ENCODE measurements around the gene ZBTB47.

Gene ZBTB47

DNA sequence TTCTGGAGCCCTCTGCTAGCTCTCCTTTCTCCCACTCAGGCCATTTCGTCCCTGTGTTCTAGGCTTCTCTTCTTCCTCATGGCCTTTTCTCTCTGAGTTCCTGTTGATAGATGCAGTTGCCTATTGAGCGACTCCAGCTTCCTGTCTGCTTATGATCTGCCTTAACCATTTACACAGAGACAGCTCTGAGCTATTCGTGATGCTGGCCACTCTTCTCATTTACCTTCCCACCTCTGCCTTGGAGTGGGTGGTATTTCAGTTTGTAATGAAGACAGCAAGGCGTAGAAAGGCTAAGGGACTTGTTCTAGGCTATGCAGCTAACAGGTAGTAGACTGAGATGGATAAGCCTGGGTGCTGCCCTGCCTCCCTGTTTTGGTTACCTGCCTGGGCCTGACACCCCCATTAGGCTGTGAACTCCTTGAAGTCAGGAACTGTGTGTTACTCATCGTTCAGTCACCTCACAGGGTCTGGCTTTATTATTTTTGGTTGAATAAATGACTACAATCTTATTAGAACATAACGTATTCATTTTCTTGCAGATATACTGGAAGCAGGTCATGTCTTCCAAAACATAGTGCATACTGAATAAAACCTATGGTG lies 12.6 kb upstream of the ZBTB47 start:
- no peak for FAIRE-seq
- no peak for DNase-seq (ENCODE audit: insufficient read length, low spot score)
- TF ChIP-seq POLR2A (IDR thresholded peaks at IDR 0.05; ENCODE audit: low read depth, low read length), result no peak

DNA sequence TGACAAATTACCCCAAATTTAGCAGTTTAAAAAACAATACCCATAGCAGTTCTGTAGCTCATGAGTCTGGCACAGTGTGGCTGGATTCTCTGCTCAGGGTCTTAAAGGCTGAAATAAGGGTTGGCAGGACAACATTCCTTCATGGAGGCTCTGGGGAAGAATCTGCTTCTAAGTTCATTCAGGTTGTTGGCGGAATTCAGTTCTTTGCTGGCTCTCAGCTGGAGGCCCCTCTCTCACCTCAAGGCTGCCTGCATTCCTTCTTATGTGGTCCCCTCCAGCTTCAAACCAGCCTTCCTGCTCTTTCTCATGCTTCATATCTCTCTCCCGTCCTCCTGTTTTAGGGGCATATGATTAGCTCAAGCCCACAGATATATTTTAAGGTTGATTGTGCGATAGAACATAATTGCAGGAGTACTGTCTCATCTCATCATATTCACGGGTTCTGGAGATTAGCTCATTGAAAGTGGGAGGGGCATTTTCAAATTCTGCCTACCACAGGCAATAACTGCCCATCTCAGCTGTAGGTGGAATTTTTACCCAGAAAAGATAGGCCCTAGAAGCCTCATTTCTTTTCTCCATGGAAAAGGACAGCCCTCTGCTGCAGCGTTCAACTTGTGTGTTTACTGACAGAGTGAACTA lies 5.6 kb upstream of the ZBTB47 start:
- TF ChIP-seq POLR2A (IDR thresholded peaks at IDR 0.05; ENCODE audit: low read depth, low read length), result no peak
- FAIRE-seq (no peak), DNase-seq (ENCODE audit: insufficient read length, low spot score) (no peak)

DNA sequence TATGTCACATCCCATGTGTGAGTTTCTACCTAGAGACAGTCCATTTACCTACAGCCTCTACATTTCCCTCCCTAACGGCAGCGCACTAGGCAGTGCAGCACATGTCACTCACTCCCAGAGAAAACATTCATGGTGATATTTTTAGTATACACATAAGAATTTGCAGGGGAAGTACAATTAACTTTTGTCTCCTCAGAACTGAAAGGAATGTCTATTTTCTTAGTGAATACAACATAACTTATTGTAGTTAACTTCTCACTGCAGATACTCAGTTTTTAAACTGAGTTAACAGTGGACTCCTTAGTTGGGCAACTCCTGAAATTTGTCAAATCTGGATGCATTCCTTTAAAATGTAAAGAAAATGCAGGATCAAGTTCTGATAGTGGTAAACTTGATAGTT lies 4.5 kb upstream of the ZBTB47 start:
- FAIRE-seq (no peak), DNase-seq (ENCODE audit: insufficient read length, low spot score) (no peak)
- TF ChIP-seq POLR2A (IDR thresholded peaks at IDR 0.05; ENCODE audit: low read depth, low read length), result no peak

DNA sequence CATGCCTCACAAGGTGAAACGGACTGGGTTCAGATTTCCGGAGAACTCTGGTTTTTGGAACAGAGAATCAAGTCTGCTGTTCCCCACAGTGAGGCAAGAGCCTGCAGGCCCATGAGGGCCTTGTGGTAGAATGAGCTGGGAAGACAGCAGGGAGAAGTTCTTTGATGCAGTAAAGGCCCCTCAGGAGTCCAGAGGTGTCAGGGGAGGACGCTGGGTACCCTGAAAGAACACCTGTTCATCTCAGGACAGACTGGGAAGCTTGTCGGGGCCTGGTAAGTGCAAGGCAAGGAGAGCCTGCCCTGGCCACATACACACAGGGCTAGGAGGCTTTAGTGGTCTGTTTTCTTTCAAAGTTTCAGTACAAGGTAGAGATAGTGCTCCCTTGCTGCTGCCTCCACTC lies 3.7 kb upstream of the ZBTB47 start:
- FAIRE-seq (no peak), DNase-seq (ENCODE audit: insufficient read length, low spot score) (no peak)
- no peak for TF ChIP-seq POLR2A (IDR thresholded peaks at IDR 0.05; ENCODE audit: low read depth, low read length)

DNA sequence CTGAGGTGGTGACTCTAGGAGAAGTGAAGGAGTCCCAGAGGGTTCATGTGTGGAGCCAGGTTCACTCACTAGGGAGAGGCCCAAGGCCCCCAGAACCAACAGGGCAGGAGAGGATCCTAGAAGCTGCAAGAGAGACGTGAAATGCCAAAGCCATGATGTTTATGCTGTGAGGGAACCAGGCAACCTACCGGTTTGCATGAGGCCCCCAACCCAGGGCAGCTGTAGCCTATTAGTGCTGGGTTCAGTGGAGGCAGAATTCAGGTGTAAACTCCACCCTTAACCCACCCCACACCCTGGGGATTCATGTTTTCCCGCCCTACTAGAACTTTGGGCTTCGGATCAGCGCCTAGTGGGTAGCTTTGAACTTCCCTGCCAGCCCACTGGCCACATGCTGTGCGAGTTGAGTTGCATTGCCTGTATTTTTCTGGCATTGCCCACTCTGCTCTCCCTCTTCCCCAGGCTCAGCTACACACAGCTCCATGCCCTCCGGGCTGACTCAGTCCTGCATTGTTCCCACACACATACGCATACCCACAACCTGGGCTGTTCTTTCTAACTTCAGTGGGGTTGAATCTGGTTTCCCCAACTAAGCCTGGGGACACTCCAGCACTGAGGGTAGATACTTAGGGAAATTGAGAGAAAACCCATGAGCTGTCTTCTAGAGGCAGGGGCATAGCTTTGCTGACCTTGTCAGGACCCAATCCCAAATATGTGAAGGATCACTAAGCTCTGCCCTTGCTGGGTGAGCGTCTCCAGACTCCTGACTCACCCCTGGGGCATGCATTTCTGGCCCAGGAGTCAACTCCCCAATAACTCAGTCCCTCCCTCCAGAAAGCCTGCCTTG lies 2.0 kb upstream of the ZBTB47 start:
- peak; percentile 53 for FAIRE-seq
- peak; percentile 9; the same call in 1 of the 2 replicates for TF ChIP-seq POLR2A (IDR thresholded peaks at IDR 0.05; ENCODE audit: low read depth, low read length)
- peak; percentile 88 for DNase-seq (ENCODE audit: insufficient read length, low spot score)

DNA sequence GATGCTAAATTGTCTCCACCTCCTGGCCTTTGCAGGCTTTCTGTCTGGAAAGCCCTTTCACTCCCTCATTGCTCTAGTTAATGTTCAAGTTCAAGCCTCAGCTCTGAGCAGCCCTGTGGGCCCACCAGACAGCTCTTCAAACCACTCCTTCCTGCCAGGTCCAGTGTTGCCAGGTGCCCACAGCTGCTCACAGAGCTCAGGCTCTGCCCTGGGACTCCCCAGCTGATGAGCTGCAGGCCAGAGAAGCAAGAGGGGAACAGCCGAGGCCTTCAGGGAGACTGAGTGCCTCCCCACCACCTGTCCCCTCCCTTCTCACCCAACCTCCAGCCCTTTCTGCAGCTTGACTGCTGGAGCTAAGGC lies 1.3 kb upstream of the ZBTB47 start:
- no peak for DNase-seq (ENCODE audit: insufficient read length, low spot score)
- no peak for FAIRE-seq
- no peak for TF ChIP-seq POLR2A (IDR thresholded peaks at IDR 0.05; ENCODE audit: low read depth, low read length)

DNA sequence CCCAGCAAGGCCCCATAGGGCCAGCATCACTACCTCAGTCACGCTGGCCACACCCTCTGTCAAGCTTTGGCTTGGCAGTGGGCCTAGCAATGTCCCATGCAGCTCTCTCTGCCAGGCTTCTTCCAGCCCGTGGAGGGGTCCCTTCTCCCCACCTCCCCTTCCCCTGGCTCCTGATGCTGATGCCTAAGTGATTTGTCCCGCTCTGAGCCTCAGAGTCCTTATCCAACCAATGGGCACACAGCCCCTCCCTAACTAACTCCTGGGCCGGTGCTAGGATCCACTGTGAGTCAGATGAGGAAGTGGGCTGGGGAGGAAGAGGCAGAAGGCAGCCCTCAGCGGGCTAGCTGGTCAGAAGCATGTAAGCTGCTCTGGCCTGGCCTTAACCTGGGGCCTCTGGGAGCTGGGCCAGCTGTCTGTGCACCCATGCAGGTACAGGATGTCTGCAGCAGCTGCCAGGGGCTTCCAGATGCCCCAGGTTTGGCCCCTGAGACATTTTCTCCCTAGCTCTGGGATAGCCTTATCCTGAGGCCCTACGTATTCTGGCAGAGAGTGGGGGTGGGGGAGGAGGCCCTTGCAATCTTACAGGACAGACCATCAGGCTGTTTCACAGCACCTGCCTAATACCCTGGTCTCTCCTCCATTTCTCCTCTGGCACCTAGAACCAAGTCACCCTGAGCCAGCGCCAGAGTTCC lies 740 bp upstream of the ZBTB47 start:
- peak; percentile 91 for TF ChIP-seq POLR2A (IDR thresholded peaks at IDR 0.05; ENCODE audit: low read depth, low read length)
- DNase-seq (ENCODE audit: insufficient read length, low spot score) (peak; percentile 90), FAIRE-seq (peak; percentile 70)

DNA sequence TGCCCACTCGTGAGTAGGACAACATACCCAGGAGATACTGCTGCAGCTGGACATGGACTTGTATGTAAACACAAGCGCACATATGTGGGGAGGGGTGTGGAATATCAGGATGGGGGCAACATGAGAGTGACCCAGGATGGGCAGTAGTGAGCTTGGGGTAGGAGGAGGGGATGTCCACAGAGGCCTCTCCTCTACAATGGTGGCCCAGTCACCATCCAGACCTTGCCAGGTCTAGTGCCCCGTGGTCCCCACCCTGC lies 266 bp upstream of the ZBTB47 start:
- DNase-seq (ENCODE audit: insufficient read length, low spot score) (no peak), FAIRE-seq (no peak)
- TF ChIP-seq POLR2A (IDR thresholded peaks at IDR 0.05; ENCODE audit: low read depth, low read length), result no peak

DNA sequence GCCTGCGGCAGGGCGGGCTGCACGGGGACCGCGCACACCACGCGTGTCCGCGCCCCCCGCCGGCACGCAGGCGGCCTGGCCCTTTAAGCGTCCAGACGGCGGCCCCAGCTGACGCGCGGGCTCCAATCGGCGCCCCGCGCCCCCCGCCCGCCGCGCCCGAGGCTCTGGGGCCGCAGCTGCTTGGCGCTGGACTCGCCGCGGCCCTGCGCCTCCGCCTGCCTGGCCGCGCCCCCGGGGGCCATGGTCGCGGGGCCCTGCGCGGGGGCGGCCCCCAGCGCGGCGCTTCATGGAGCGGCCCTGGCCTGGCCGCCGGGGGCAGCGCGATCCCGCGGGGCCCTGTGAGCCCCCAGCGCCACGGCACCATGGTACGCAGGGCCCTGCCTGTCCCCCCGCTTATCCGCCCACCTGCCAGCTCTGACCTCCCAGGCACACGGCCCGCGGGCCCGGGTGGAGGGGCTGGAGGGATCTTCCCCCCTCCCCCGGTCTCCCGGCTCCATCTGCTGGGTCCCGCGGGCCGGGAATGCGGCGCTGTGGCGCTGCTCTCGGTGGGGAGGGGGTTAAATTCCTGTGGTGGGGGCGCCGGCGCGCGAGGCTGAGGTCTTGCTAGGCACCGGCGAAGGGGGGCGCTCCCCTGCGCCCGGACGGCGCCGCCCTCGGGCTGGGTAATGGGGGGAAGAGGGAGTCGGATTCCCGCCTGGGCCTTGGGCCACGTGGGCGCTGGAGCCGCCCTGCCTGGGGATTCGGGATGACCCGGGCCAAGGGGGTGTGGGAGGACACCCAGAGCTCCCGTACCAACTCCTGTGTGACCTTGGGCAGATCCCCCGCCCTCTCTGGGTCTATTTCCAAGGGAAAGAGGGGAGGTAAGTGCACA lies 1.1 kb downstream of the ZBTB47 start:
- TF ChIP-seq POLR2A (IDR thresholded peaks at IDR 0.05; ENCODE audit: low read depth, low read length), result peak; percentile 20; the same call in 1 of the 2 replicates
- FAIRE-seq (no peak), DNase-seq (ENCODE audit: insufficient read length, low spot score) (no peak)

DNA sequence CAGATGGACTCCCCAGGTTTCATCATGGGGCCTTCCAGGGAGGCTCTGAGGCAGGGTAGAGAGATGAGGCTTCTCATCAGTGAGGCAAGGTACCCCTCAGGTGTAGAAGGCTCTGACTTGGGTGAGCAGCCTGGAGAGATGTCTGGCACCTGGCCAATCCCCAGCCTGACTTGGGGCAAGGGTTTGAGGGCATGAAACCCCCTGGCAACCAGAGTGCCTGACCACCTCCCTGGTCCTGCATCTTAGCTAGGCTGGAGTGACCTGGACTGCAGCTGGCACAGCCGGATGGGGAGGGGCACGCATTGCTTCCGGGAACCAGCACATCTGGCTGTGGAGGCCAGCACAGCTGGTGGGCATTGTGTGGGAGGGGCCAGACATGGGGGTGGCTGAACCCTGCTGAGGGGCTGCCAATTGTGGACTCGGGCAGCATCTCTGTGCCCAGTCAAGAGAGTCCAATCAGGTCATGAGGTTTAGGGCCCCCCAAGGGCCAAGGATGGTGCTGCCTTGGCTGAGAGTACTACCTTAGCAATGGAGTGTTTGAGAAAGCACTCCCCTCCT lies 1.9 kb downstream of the ZBTB47 start:
- FAIRE-seq (no peak), DNase-seq (ENCODE audit: insufficient read length, low spot score) (no peak)
- no peak for TF ChIP-seq POLR2A (IDR thresholded peaks at IDR 0.05; ENCODE audit: low read depth, low read length)

DNA sequence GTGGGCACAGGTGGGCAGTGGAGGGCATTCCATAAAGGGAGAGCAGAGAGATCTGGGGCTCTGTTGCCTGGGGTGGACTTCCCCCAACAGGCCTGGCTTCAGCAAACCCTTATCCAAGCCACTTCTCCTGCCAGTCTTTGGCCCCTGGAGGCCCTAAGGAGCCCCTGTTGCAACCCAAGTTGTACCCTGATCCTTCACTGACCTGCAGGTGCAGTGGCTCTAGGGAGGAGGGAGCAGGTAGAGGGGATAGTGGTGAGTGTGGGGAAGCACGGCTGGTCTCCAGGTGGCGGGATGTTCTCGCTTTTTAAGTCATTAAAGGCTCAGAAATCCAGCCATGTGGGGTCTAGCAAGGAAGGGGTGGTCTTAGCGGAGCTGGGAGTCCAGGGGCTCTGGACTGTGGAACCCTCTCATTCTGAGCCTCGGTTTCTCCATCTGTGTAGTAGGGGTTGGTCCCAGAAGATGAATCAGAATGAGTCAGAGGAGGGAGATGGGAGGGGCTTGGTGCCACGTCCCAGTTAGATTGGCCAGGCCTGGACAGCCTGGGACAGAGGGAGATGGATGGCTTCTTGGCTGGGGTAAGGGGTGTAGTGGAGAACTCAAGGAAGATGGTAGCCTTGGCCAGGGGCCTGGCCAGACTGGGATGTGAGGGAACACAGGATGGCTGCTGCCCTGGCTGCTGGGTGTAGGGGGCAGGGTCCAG lies 2.6 kb downstream of the ZBTB47 start:
- DNase-seq (ENCODE audit: insufficient read length, low spot score) (no peak), FAIRE-seq (no peak)
- no peak for TF ChIP-seq POLR2A (IDR thresholded peaks at IDR 0.05; ENCODE audit: low read depth, low read length)

DNA sequence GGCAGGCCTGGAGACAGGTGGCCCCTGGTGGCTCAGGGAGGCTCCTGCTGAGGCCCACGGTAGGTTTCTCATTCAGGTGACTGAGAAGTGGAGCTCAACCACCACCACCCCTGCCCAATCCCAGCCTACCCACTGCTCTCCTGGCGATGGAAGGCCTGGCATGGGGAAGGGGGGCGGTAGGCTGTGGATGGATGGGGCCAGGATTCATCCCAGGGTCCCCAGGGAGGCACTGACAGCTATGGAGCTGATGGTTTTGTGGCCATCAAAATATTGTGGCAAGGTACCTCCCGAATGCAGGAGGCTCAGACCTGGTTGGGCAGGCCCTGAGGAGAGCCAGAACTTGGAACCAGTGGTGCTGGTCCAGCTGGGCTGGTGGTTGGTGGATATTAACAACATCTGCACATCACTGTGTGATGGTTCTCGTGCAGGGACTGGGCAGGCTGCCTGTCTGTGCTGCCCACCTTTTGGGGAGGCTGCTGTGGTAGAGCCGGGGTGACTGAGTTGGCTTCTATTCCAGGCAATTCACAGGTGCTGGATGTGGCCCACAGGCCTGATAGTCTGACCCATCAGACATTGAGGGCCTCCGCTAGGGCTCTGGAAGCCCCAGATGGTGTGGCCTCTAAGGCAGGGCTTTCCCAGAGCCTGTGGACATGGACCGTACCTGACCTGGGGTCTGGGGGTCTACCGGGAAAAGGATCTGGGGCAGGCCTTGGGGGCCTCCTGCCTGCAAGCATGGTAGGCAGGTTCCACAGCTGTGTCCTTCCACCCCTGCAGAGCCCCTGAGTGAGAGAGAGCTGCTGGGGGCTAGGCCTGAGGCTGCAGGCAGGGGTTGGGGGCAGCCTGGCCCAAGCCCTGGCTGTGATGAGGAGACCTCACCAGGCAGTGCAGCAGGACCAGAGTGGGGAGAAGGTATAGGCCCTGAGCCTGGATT lies 3.4 kb downstream of the ZBTB47 start:
- TF ChIP-seq POLR2A (IDR thresholded peaks at IDR 0.05; ENCODE audit: low read depth, low read length), result no peak

More for the DNA sequence above, 3.4 kb downstream of the ZBTB47 start:
- no peak for FAIRE-seq
- DNase-seq (ENCODE audit: insufficient read length, low spot score), result no peak

Data from H54 (cell line).